K562 (cell line): ENCODE data around the gene LSS. TPM values are rescaled to one million over a fixed set of nuclear protein-coding genes. Genes with fewer than 3 reads are reported as not detected.

ENCODE experiments used
- BRD9 ChIP-seq: fragments of 450-650 bp; IDR thresholded peaks from 2 replicates; pipeline ENCODE4 v1.6.1; 2018; ENCODE audit warnings: low read depth; ENCODE audit not compliant: partially characterized antibody
- C11orf30 ChIP-seq: fragments of 450-650 bp; IDR thresholded peaks from 2 replicates; pipeline ENCODE4 v1.6.1; 2016; ENCODE audit warnings: low read depth, mild to moderate bottlenecking
- CAMTA2 ChIP-seq: fragments of 250-450 bp; sonication (Bioruptor Pico); conservative IDR thresholded peaks from 2 replicates; pipeline ENCODE4 v1.5.1; 2022
- CBX3 ChIP-seq, 2 experiments: IDR thresholded peaks; 1 replicate in 1 of 2; 2 replicates in 1 of 2; pipeline ENCODE4 v1.6.1; 2012; ENCODE audit warnings: inconsistent platforms in 2 of 2, low read length in 2 of 2, borderline replicate concordance in 1 of 2, control low read depth in 1 of 2
- E4F1 ChIP-seq: fragments of 250-450 bp; sonication (Bioruptor Pico); IDR thresholded peaks from 2 replicates; pipeline ENCODE4 v1.5.0; 2021; ENCODE audit warnings: mild to moderate bottlenecking, borderline replicate concordance
- EGR1 ChIP-seq: fragments of 450-650 bp; conservative IDR thresholded peaks from 2 replicates; pipeline ENCODE4 v1.6.1; 2017; ENCODE audit warnings: mild to moderate bottlenecking
- FOXJ2 ChIP-seq: fragments of 200-800 bp; sonication (Bioruptor generic); IDR thresholded peaks from 2 replicates; pipeline ENCODE4 v1.6.1; 2016; ENCODE audit warnings: missing genetic modification characterization, missing compliant biosample characterization
- FOXM1 ChIP-seq, 2 experiments: fragments of 450-650 bp in 1 of 2; sonication (generic) in 1 of 2; formaldehyde crosslinking in 1 of 2; IDR thresholded peaks; 2 replicates each; pipeline versions ENCODE4 v1.6.1 to v1.9.0; 2017 to 2022; ENCODE audit warnings: low read depth in 2 of 2, mild to moderate bottlenecking in 2 of 2, missing genetic modification reagents in 1 of 2, moderate library complexity in 1 of 2
- LARP7 ChIP-seq: fragments of 450-650 bp; IDR thresholded peaks from 2 replicates; pipeline ENCODE4 v1.6.1; 2016
- MYNN ChIP-seq, 2 experiments: sonication (generic); formaldehyde crosslinking in 1 of 2; IDR thresholded peaks; 2 replicates each; pipeline versions ENCODE4 v1.5.0 to v1.6.1; 2016 to 2020; ENCODE audit warnings: antibody characterized with exemption in 1 of 2, missing genetic modification reagents in 1 of 2
- NCOA6 ChIP-seq: fragments of 450-650 bp; IDR thresholded peaks from 2 replicates; pipeline ENCODE4 v1.6.1; 2017; ENCODE audit warnings: mild to moderate bottlenecking
- POLR2B ChIP-seq: fragments of 450-650 bp; IDR thresholded peaks from 2 replicates; pipeline ENCODE4 v1.6.1; 2018; ENCODE audit warnings: low read depth; ENCODE audit not compliant: partially characterized antibody
- RHOXF2B ChIP-seq: fragments of 250-450 bp; sonication (Bioruptor Pico); conservative IDR thresholded peaks from 2 replicates; pipeline ENCODE4 v1.5.1; 2021
- SIRT6 ChIP-seq: IDR thresholded peaks from one replicate; pipeline ENCODE4 v1.6.1; 2012; ENCODE audit warnings: low read depth, mild to moderate bottlenecking, control low read depth, inconsistent platforms, low read length, moderate library complexity
- SMAD1 ChIP-seq: fragments of 150-350 bp; IDR thresholded peaks from 2 replicates; pipeline ENCODE4 v1.6.1; 2014; ENCODE audit warnings: low read length, low read depth; ENCODE audit not compliant: partially characterized antibody
- SMARCA5 ChIP-seq: fragments of 450-650 bp; IDR thresholded peaks from 2 replicates; pipeline ENCODE4 v1.6.1; 2016
- SP1 ChIP-seq: sonication (generic); formaldehyde crosslinking; IDR thresholded peaks from 2 replicates; pipeline ENCODE4 v1.8.1; 2022; ENCODE audit warnings: mild to moderate bottlenecking, missing genetic modification reagents
- TRIM24 ChIP-seq, 2 experiments: fragments of 450-650 bp; IDR thresholded peaks; 2 replicates each; pipeline ENCODE4 v1.6.1; 2016
- ZKSCAN8 ChIP-seq: fragments of 200-800 bp; sonication (Bioruptor generic); IDR thresholded peaks from 2 replicates; pipeline ENCODE4 v1.6.1; 2016; ENCODE audit warnings: missing genetic modification characterization, missing compliant biosample characterization
- ZNF764 ChIP-seq: fragments of 250-450 bp; sonication (Bioruptor Pico); IDR thresholded peaks from 2 replicates; pipeline ENCODE4 v1.4.0; 2020; ENCODE audit warnings: low read depth, mild to moderate bottlenecking, moderate library complexity
- polyA plus RNA-seq, 8 experiments: library from polyadenylated mRNA; depleted of rRNA in 4 of 8; stranded (reverse) in 5 of 8; unstranded in 3 of 8; fragments of >200 nt; fragmentation: Nextera tagmentation in 2 of 8; fragmentation: Illumina TruSeq in 1 of 8; extraction: Ambion mirVana in 2 of 8; extraction: Trizol in 1 of 8; gene quantifications; 2 replicates each; pipeline versions ENCODE4 v1.2.1 to v1.2.3, GENCODE V29; 2011 to 2014; ENCODE audit warnings: inconsistent platforms in 1 of 8, missing spikeins in 1 of 8
- total RNA-seq, 7 experiments: library from RNA; depleted of rRNA in 6 of 7; stranded (reverse); fragments of >200 nt in 6 of 7; fragmentation: Illumina TruSeq in 2 of 7; extraction: Trizol in 2 of 7; gene quantifications; 2 replicates each; pipeline versions ENCODE4 v1.2.1 to v1.2.3, GENCODE V29; 2011 to 2021; ENCODE audit warnings: low replicate concordance in 1 of 7
- TF ChIP-seq, protein P1 (sequence below): fragments of 250-450 bp; sonication (Bioruptor Pico); IDR thresholded peaks from 2 replicates; pipeline ENCODE4 v1.9.0; 2021; ENCODE audit warnings: mild to moderate bottlenecking, inconsistent platforms
- TF ChIP-seq, protein P2 (sequence below): fragments of 250-450 bp; sonication (Bioruptor Pico); IDR thresholded peaks from 2 replicates; pipeline ENCODE4 v1.4.0; 2020

Gene LSS
- total and polyA plus RNA-seq, 9 of the 15 experiments (the other 6 are each of a cell fraction or from before 2014, with no cell fraction given), result 2.2 to 89.5 (median 37.4) TPM

GRCh38 chr21:46183910-46184624, 44.5 kb downstream of the LSS start, which contains the start of gene SPATC1L (continued):
- TF ChIP-seq E4F1, result no peak
- no peak for TF ChIP-seq ZKSCAN8 (CRISPR knock-in tag)
- TF ChIP-seq CAMTA2 (CRISPR knock-in tag), result 0 out of 2 replicates have a peak, but pooled peaks have one; percentile 29
- TF ChIP-seq RHOXF2B (CRISPR knock-in tag), result 0 out of 2 replicates have a peak, but pooled peaks have one; percentile 38
- no peak for TF ChIP-seq SIRT6
- TF ChIP-seq FOXJ2 (tag), result no peak
- peak; percentile 91 for TF ChIP-seq SMARCA5
- no peak for TF ChIP-seq C11orf30
- peak; percentile 36 for TF ChIP-seq POLR2B
- no peak for TF ChIP-seq SMAD1
- TF ChIP-seq CBX3 (IDR thresholded peaks at IDR 0.05; ENCODE audit: borderline replicate concordance in 1 of 2, low read length in 2 of 2), result peak in 1 of 2 experiments; percentile 7; a peak in 1 of 3 replicates
- peak; percentile 61 for TF ChIP-seq EGR1
- TF ChIP-seq, protein P1, sequence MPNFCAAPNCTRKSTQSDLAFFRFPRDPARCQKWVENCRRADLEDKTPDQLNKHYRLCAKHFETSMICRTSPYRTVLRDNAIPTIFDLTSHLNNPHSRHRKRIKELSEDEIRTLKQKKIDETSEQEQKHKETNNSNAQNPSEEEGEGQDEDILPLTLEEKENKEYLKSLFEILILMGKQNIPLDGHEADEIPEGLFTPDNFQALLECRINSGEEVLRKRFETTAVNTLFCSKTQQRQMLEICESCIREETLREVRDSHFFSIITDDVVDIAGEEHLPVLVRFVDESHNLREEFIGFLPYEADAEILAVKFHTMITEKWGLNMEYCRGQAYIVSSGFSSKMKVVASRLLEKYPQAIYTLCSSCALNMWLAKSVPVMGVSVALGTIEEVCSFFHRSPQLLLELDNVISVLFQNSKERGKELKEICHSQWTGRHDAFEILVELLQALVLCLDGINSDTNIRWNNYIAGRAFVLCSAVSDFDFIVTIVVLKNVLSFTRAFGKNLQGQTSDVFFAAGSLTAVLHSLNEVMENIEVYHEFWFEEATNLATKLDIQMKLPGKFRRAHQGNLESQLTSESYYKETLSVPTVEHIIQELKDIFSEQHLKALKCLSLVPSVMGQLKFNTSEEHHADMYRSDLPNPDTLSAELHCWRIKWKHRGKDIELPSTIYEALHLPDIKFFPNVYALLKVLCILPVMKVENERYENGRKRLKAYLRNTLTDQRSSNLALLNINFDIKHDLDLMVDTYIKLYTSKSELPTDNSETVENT (CRISPR knock-in tag), result 0 out of 2 replicates have a peak, but pooled peaks have one; percentile 26
- no peak for TF ChIP-seq MYNN (IDR thresholded peaks at IDR 0.05)
- no peak for TF ChIP-seq MYNN (CRISPR knock-in tag; IDR thresholded peaks at IDR 0.05)
- 0 out of 4 replicates have a peak, but pooled peaks of 1 of the 2 experiments have one; percentile 12 for TF ChIP-seq TRIM24 (IDR thresholded peaks at IDR 0.05)
- TF ChIP-seq FOXM1 (IDR thresholded peaks at IDR 0.05; ENCODE audit: low read depth), result no peak
- TF ChIP-seq FOXM1 (CRISPR knock-in tag; IDR thresholded peaks at IDR 0.05; ENCODE audit: low read depth), result no peak
- TF ChIP-seq SP1, result peak; percentile 98
- no peak for TF ChIP-seq NCOA6
- TF ChIP-seq, protein P2, sequence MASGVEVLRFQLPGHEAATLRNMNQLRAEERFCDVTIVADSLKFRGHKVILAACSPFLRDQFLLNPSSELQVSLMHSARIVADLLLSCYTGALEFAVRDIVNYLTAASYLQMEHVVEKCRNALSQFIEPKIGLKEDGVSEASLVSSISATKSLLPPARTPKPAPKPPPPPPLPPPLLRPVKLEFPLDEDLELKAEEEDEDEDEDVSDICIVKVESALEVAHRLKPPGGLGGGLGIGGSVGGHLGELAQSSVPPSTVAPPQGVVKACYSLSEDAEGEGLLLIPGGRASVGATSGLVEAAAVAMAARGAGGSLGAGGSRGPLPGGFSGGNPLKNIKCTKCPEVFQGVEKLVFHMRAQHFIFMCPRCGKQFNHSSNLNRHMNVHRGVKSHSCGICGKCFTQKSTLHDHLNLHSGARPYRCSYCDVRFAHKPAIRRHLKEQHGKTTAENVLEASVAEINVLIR, result no peak
- no peak for TF ChIP-seq LARP7
- no peak for TF ChIP-seq ZNF764 (CRISPR knock-in tag)
- TF ChIP-seq BRD9, result peak; percentile 74
